GM23338 (cell line): ENCODE data around the gene PTPRN2. TPM values are rescaled to one million over a fixed set of nuclear protein-coding genes. Genes with fewer than 3 reads are reported as not detected.
"Not testable (repeated sequence)": the region's sequence is repeated elsewhere in the genome, so short reads cannot be mapped to it uniquely, and the experiment has no call there.

Experiments
- ATAC-seq: fragments of 200-7000 bp; cut with Tn5 transposase; 3 replicates; pipeline ENCODE4 v1.9.1; 2020
- DNase-seq: peaks from one replicate; pipeline ENCODE4 v3.0.0-alpha.2; 2015; ENCODE audit warnings: low spot score
- H2AFZ ChIP-seq: fragments of 200-600 bp; sonication (generic); 2 replicates; pipeline ENCODE4 v1.8.0; 2016; ENCODE audit warnings: antibody characterized with exemption, mild to moderate bottlenecking, moderate library complexity
- H3F3A ChIP-seq: fragments of 200-600 bp; sonication (generic); replicated peaks from 2 replicates; pipeline ENCODE4 v1.8.0; 2017; ENCODE audit warnings: antibody characterized with exemption, mixed run types, low read depth
- H3K27ac ChIP-seq: fragments of 200-600 bp; sonication (generic); 2 replicates; pipeline ENCODE4 v1.6.1; 2016; ENCODE audit warnings: low read depth
- H3K27me3 ChIP-seq: fragments of 200-600 bp; sonication (generic); 2 replicates; pipeline ENCODE4 v1.8.0; 2016; ENCODE audit warnings: mild to moderate bottlenecking, mixed run types, moderate library complexity; ENCODE audit not compliant: insufficient read depth
- H3K36me3 ChIP-seq: fragments of 200-600 bp; sonication (generic); 2 replicates; pipeline ENCODE4 v1.8.0; 2016; ENCODE audit warnings: mild to moderate bottlenecking; ENCODE audit not compliant: insufficient read depth
- H3K4me1 ChIP-seq: fragments of 200-600 bp; sonication (generic); 2 replicates; pipeline ENCODE4 v1.8.0; 2016; ENCODE audit warnings: mild to moderate bottlenecking, moderate library complexity; ENCODE audit not compliant: insufficient read depth
- H3K4me2 ChIP-seq: fragments of 200-600 bp; sonication (generic); 2 replicates; pipeline ENCODE4 v1.7.1; 2017; ENCODE audit warnings: mixed run types
- H3K4me3 ChIP-seq: fragments of 200-600 bp; sonication (generic); 2 replicates; pipeline ENCODE4 v1.6.1; 2016; ENCODE audit warnings: mixed run types
- H3K79me2 ChIP-seq: fragments of 200-600 bp; sonication (generic); replicated peaks from 2 replicates; pipeline ENCODE4 v1.8.0; 2017; ENCODE audit warnings: mild to moderate bottlenecking; ENCODE audit not compliant: insufficient read depth
- H3K9me2 ChIP-seq: fragments of 200-600 bp; sonication (generic); 2 replicates; pipeline ENCODE4 v1.8.0; 2017; ENCODE audit not compliant: insufficient read depth
- H4K20me1 ChIP-seq: fragments of 200-600 bp; sonication (generic); replicated peaks from 2 replicates; pipeline ENCODE4 v1.8.0; 2017; ENCODE audit warnings: mild to moderate bottlenecking; ENCODE audit not compliant: insufficient read depth
- H3K27ac Mint-ChIP-seq: 2 replicates; pipeline ENCODE4 v1.8.0; 2020; ENCODE audit warnings: inconsistent platforms, mild to moderate bottlenecking, moderate library complexity, mixed read lengths
- H3K27me3 Mint-ChIP-seq: 3 replicates; pipeline ENCODE4 v1.8.0; 2022; ENCODE audit warnings: low read depth, mild to moderate bottlenecking, moderate library complexity, mixed read lengths, inconsistent platforms; ENCODE audit not compliant: insufficient read depth, poor library complexity
- H3K36me3 Mint-ChIP-seq: 3 replicates; pipeline ENCODE4 v1.8.0; 2021; ENCODE audit warnings: low read depth, mild to moderate bottlenecking, inconsistent platforms, moderate library complexity, mixed read lengths
- H3K4me1 Mint-ChIP-seq: 3 replicates; pipeline ENCODE4 v1.8.0; 2020; ENCODE audit warnings: mild to moderate bottlenecking, inconsistent platforms, mixed read lengths
- H3K4me3 Mint-ChIP-seq: 3 replicates; pipeline ENCODE4 v1.8.0; 2021; ENCODE audit warnings: moderate library complexity, mild to moderate bottlenecking, inconsistent platforms, mixed read lengths
- H3K9me3 Mint-ChIP-seq: 3 replicates; pipeline ENCODE4 v1.8.0; 2020; ENCODE audit warnings: moderate library complexity, mild to moderate bottlenecking, inconsistent platforms, mixed read lengths
- CREB1 ChIP-seq: fragments of 250-450 bp; sonication (Bioruptor Pico); IDR thresholded peaks from 2 replicates; pipeline ENCODE4 v1.5.0; 2020; ENCODE audit warnings: low read depth, mild to moderate bottlenecking, moderate library complexity
- ETS1 ChIP-seq: IDR thresholded peaks from 2 replicates; pipeline ENCODE4 v1.6.1; 2016; ENCODE audit warnings: antibody characterized with exemption
- EZH2 ChIP-seq: fragments of 200-600 bp; sonication (generic); IDR thresholded peaks from one replicate; pipeline ENCODE4 v1.8.0; 2017; ENCODE audit warnings: antibody characterized with exemption, mild to moderate bottlenecking, low read depth; ENCODE audit not compliant: unreplicated experiment
- EZH2phosphoT487 ChIP-seq: fragments of 200-600 bp; sonication (generic); IDR thresholded peaks from one replicate; pipeline ENCODE4 v1.8.1; 2018; ENCODE audit warnings: antibody characterized with exemption; ENCODE audit not compliant: unreplicated experiment
- JUNB ChIP-seq: IDR thresholded peaks from one replicate; pipeline ENCODE4 v1.6.1; 2016; ENCODE audit warnings: antibody characterized with exemption; ENCODE audit not compliant: unreplicated experiment
- NANOG ChIP-seq: IDR thresholded peaks from 2 replicates; pipeline ENCODE4 v1.6.1; 2016; ENCODE audit warnings: antibody characterized with exemption, borderline replicate concordance
- POLR2AphosphoS5 ChIP-seq: IDR thresholded peaks from 2 replicates; pipeline ENCODE4 v1.6.1; 2016; ENCODE audit warnings: antibody characterized with exemption, low read depth
- REST ChIP-seq: IDR thresholded peaks from one replicate; pipeline ENCODE4 v1.6.1; 2018; ENCODE audit warnings: antibody characterized with exemption; ENCODE audit not compliant: unreplicated experiment
- ZNF114 ChIP-seq: fragments of 250-450 bp; sonication (Bioruptor Pico); IDR thresholded peaks from 2 replicates; pipeline ENCODE4 v1.5.0; 2020; ENCODE audit warnings: mild to moderate bottlenecking, moderate library complexity
- ZNF331 ChIP-seq: fragments of 250-450 bp; sonication (Bioruptor Pico); IDR thresholded peaks from 2 replicates; pipeline ENCODE4 v1.5.0; 2020; ENCODE audit warnings: low read depth, mild to moderate bottlenecking, moderate library complexity
- polyA plus RNA-seq: library from polyadenylated mRNA; unstranded; fragments of >200 nt; fragmentation: Nextera tagmentation; extraction: Ambion mirVana; gene quantifications from 2 replicates; pipeline ENCODE4 v1.2.1, GENCODE V29; 2016
- total RNA-seq: library from RNA; depleted of rRNA; stranded (reverse); fragments of >200 nt; shearing (Covaris generic); gene quantifications from 2 replicates; pipeline ENCODE4 v1.2.3, GENCODE V29; 2014

Gene PTPRN2
- total and polyA plus RNA-seq, 2 experiments from 2014 or later: 0.87 to 4.0 TPM

GRCh38 chr7:157501581-157501980 is 1086.0 kb downstream of the PTPRN2 start:
- no peak overlapping the region for H2AFZ ChIP-seq
- Mint-ChIP-seq H3K4me1 (no peaks in the 10 kb centered on the region), H3K9me3 (peaks cover 95% of the 10 kb centered on the region), H3K36me3 (peaks cover 39% of the 10 kb centered on the region), H3K4me3 (no peak overlapping the region), H3K27ac (no peak overlapping the region), H3K27me3 (peaks cover 2% of the 10 kb centered on the region)
- no peak for ATAC-seq
- no peaks in the 10 kb centered on the region for H3K27me3 ChIP-seq
- H3K36me3 ChIP-seq: no peaks in the 10 kb centered on the region
- TF ChIP-seq NANOG: no peak
- TF ChIP-seq EZH2phosphoT487: no peak
- TF ChIP-seq POLR2AphosphoS5: no peak
- H3K4me1 ChIP-seq: no peaks in the 10 kb centered on the region
- no peak overlapping the region for H3K4me2 ChIP-seq
- H4K20me1 ChIP-seq: no peaks in the 10 kb centered on the region
- no peaks in the 10 kb centered on the region for H3F3A ChIP-seq
- no peak overlapping the region for H3K4me3 ChIP-seq
- H3K27ac ChIP-seq: no peak overlapping the region
- no peaks in the 10 kb centered on the region for H3K9me2 ChIP-seq
- H3K79me2 ChIP-seq: no peaks in the 10 kb centered on the region
- DNase-seq: no peak

GRCh38 chr7:157500989-157501540 is 1086.6 kb downstream of the PTPRN2 start:
- Mint-ChIP-seq H3K9me3 (peaks cover 95% of the 10 kb centered on the region), H3K36me3 (peaks cover 39% of the 10 kb centered on the region)
- not testable (repeated sequence) for H3K4me2 ChIP-seq, H3K4me3 ChIP-seq, H3K36me3 ChIP-seq, H3K4me1 Mint-ChIP-seq, H4K20me1 ChIP-seq, H3K9me2 ChIP-seq, H3K27ac Mint-ChIP-seq, H3K27me3 Mint-ChIP-seq, DNase-seq, H3K4me3 Mint-ChIP-seq, H3K27ac ChIP-seq, H2AFZ ChIP-seq, H3K79me2 ChIP-seq, H3F3A ChIP-seq, H3K4me1 ChIP-seq, ATAC-seq, H3K27me3 ChIP-seq

GRCh38 chr7:157500171-157500960 is 1087.3 kb downstream of the PTPRN2 start:
- DNase-seq (peak; percentile 32), ATAC-seq (no peak)
- Histone ChIP-seq H3K27me3 (no peaks in the 10 kb centered on the region), H3F3A (no peaks in the 10 kb centered on the region), H3K4me2 (no peak overlapping the region), H3K27ac (no peak overlapping the region), H3K79me2 (no peaks in the 10 kb centered on the region), H3K36me3 (no peaks in the 10 kb centered on the region), H3K9me2 (no peaks in the 10 kb centered on the region), H3K4me3 (no peak overlapping the region), H4K20me1 (no peaks in the 10 kb centered on the region), H3K4me1 (no peaks in the 10 kb centered on the region), H2AFZ (no peak overlapping the region)
- Mint-ChIP-seq H3K9me3 (peaks cover 95% of the 10 kb centered on the region), H3K36me3 (peaks cover 37% of the 10 kb centered on the region), H3K4me1 (no peaks in the 10 kb centered on the region), H3K4me3 (no peak overlapping the region), H3K27me3 (peaks cover 2% of the 10 kb centered on the region), H3K27ac (no peak overlapping the region)
- TF ChIP-seq NANOG (no peak), CREB1 (CRISPR knock-in tag) (no peak), JUNB (no peak), POLR2AphosphoS5 (no peak), ZNF114 (CRISPR knock-in tag) (no peak), ZNF331 (CRISPR knock-in tag) (no peak), ETS1 (no peak), REST (no peak), EZH2 (no peak)
